ENCODE results near the gene FBXL7. TPM values are rescaled to one million over a fixed set of nuclear protein-coding genes. Genes with fewer than 3 reads are reported as not detected.
A peak's percentile ranks its signal among the peaks of the same experiment; 100 is the strongest.

Gene FBXL7
- total and polyA plus RNA-seq, 2 of the 8 experiments (the other 6 are each of a cell fraction or from before 2014, with no cell fraction given), result 17.7 to 17.8 TPM

GRCh38 chr5:15880201-15880600 is 380.2 kb downstream of the FBXL7 start:
- Histone ChIP-seq H3K36me3 (ENCODE audit: control insufficient read depth in 2 of 4, insufficient read depth in 4 of 4, low read length in 3 of 4) (no peaks in the 10 kb centered on the region), H3K18ac (ENCODE audit: extremely low read depth, low read length) (no peak overlapping the region), H2BK15ac (ENCODE audit: low read length) (no peak overlapping the region), H4K8ac (ENCODE audit: extremely low read depth, insufficient read depth, low read length) (0 out of 2 replicates have a peak overlapping the region, but pooled peaks have one; percentile 51), H2BK5ac (ENCODE audit: low read depth, low read length) (no peak overlapping the region), H4K20me1 (replicated peaks in 1 of 2; ENCODE audit: control insufficient read depth in 1 of 2, insufficient read depth in 2 of 2, low read length in 2 of 2) (no peaks in the 10 kb centered on the region), H4K5ac (ENCODE audit: insufficient read length, low read depth, low read length) (no peak overlapping the region), H3K4me1 (replicated peaks in 1 of 4; ENCODE audit: control insufficient read depth in 3 of 4, insufficient read depth in 4 of 4, low read length in 3 of 4) (no peaks in the 10 kb centered on the region), H3K4ac (replicated peaks; ENCODE audit: insufficient read length, low read depth, low read length) (no peak overlapping the region), H3K4me2 (ENCODE audit: insufficient read depth in 1 of 2, low read depth in 2 of 2, low read length in 2 of 2) (no peak overlapping the region), H4K91ac (replicated peaks; ENCODE audit: insufficient read length, low read length) (no peak overlapping the region), H3K79me2 (ENCODE audit: control insufficient read depth in 1 of 2, insufficient read depth in 2 of 2, low read length in 2 of 2) (no peaks in the 10 kb centered on the region; a peak in 1 of 4 replicates), H3K79me1 (ENCODE audit: low read depth, low read length) (no peaks in the 10 kb centered on the region), H3K9ac (replicated peaks in 1 of 4; ENCODE audit: extremely low read depth in 1 of 4, low read depth in 3 of 4, low read length in 3 of 4) (no peak overlapping the region), H3K27ac (ENCODE audit: low read depth, low read length) (no peak overlapping the region), H3K23ac (ENCODE audit: insufficient read length) (no peak overlapping the region), H2BK120ac (replicated peaks; ENCODE audit: low read depth, low read length) (no peak overlapping the region), H2AFZ (ENCODE audit: low read length) (no peak overlapping the region), H3K23me2 (ENCODE audit: low read depth, low read length) (no peaks in the 10 kb centered on the region), H3K56ac (replicated peaks; ENCODE audit: insufficient read length, low read depth, low read length) (no peak overlapping the region), H2AK5ac (ENCODE audit: low read depth, low read length) (no peak overlapping the region), H2BK20ac (ENCODE audit: low read length) (no peak overlapping the region), H3K4me3 (ENCODE audit: extremely low read depth in 1 of 4, insufficient read depth in 2 of 4, low read depth in 3 of 4, low read length in 4 of 4) (no peak overlapping the region), H2BK12ac (ENCODE audit: low read depth, low read length) (no peak overlapping the region), H3K27me3 (replicated peaks in 1 of 4; ENCODE audit: control insufficient read depth in 3 of 4, extremely low read depth in 1 of 4, insufficient read depth in 3 of 4, low read length in 3 of 4) (no peaks in the 10 kb centered on the region), H3K9me3 (ENCODE audit: insufficient read depth in 2 of 2, low read depth in 1 of 2, low read length in 1 of 2) (no peaks in the 10 kb centered on the region), H3K14ac (ENCODE audit: insufficient read length) (no peak overlapping the region)
- 88% methylated on average over 3 of the region's 3 CpGs; no CpG with 5 or more reads in 1 of the 2 experiments for WGBS, 2 experiments (ENCODE audit: extremely low coverage in 1 of 2, insufficient coverage in 1 of 2, insufficient read length in 1 of 2, insufficient replicate concordance in 2 of 2, low coverage in 1 of 2, low lambda C conversion rate in 2 of 2, missing lambda C conversion rate in 1 of 2)
- TF ChIP-seq FOSL1 (IDR thresholded peaks at IDR 0.05; ENCODE audit: insufficient read depth, low read depth, low read length) (no peak), TAF7 (optimal IDR thresholded peaks at IDR 0.05; ENCODE audit: borderline replicate concordance, low read depth, low read length) (no peak), CBX8 (IDR thresholded peaks at IDR 0.05; ENCODE audit: borderline replicate concordance, low read depth, low read length) (no peak)
- ChIA-PET POLR2A (ENCODE audit: partially characterized antibody) (no interaction called here), CTCF (ENCODE audit: partially characterized antibody) (interaction anchor here (0.8 to 0.9 kb wide), 3 partner anchors 9 to 55 kb away, joined by 3 read pairs; no protein-coding TSS in a partner anchor)
- no peak for FAIRE-seq
- no peak for DNase-seq (ENCODE audit: low read depth in 1 of 2, low spot score in 2 of 2)

All from H1 (cell line).